Liver (tissue), 2 donors: ENCODE data around the gene SMYD3.

Experiments used
- CTCF ChIP-seq: fragments of 150-350 bp; IDR thresholded peaks from 2 replicates; pipeline ENCODE4 v1.5.1; 2017; ENCODE audit warnings: improper control_type of control experiment, low read depth, low read length; ENCODE audit not compliant: missing input control
- MAX ChIP-seq: IDR thresholded peaks from 2 replicates; pipeline ENCODE4 v1.6.1; 2016; ENCODE audit warnings: antibody characterized with exemption
- donor health status: healthy.

- TF ChIP-seq CTCF (no peak), MAX (no peak)
Observed at GRCh38 chr1:246169019-246169418, 338.1 kb downstream of the SMYD3 start.
